ENCODE measurements around the gene RIMOC1. TPM values are rescaled to one million over a fixed set of nuclear protein-coding genes. Genes with fewer than 3 reads are reported as not detected.

The RIMOC1 gene
- 27.1 to 30.5 TPM (median 28.8 TPM) in 3 replicates for total RNA-seq (2021)
- Bru-seq, nascent RNA = percentile 95 among the genes with signal in this experiment
- long read RNA-seq, experiment 1, full-length matches to known transcripts = 146 of 197 reads
- long read RNA-seq, experiment 1, partial matches to known transcripts = 38 of 197 reads
- long read RNA-seq, experiment 1, other reads (novel, unspliced or antisense) = 13 of 197 reads
- long read RNA-seq, experiment 2, full-length matches to known transcripts = 2 of 21 reads
- long read RNA-seq, experiment 2, partial matches to known transcripts = 1 of 21 reads
- long read RNA-seq, experiment 2, other reads (novel, unspliced or antisense) = 18 of 21 reads
- long read RNA-seq, experiment 3, full-length matches to known transcripts = 2 of 5 reads
- long read RNA-seq, experiment 3, partial matches to known transcripts = 0 of 5 reads
- long read RNA-seq, experiment 3, other reads (novel, unspliced or antisense) = 3 of 5 reads

GRCh38 chr5:41903892-41904799 is at the start of gene RIMOC1:
Gene RIMOC1 (plus strand): TSS chr5:41904344. CDS start chr5:41904368, 24 bp downstream.
- Mint-ChIP-seq H3K4me3 (peak within 1 kb of the TSS; percentile 99), H3K27ac (peak within 1 kb of the TSS; percentile 99), H3K27me3 (ENCODE audit: low read depth) (peaks cover 7% of the 10 kb centered on the region), H3K4me1 (peaks cover 17% of the 10 kb centered on the region), H3K9me3 (peaks cover 3% of the 10 kb centered on the region; the same call in 1 of the 2 replicates), H3K36me3 (peaks cover 14% of the 10 kb centered on the region)
- peak; percentile 99 for ATAC-seq
- peak; percentile 98 for DNase-seq (ENCODE audit: low spot score)
- ChIA-PET CTCF (interaction anchor here (0.6 to 1.9 kb wide), 4 partner anchors 48 to 1393 kb away, joined by 3 to 13 read pairs (median 8); no protein-coding TSS in a partner anchor), POLR2A (interaction anchor here (0.6 to 2.3 kb wide), 5 partner anchors 13 to 35 kb away, joined by 3 to 7 read pairs (median 3); partner anchors contain the start of genes FBXO4 and OXCT1)
- TF ChIP-seq IRF1 (CRISPR knock-in tag; IDR thresholded peaks at IDR 0.05) (peak; percentile 33; the same call in 1 of the 2 replicates), CDX4 (CRISPR knock-in tag; IDR thresholded peaks at IDR 0.05; ENCODE audit: borderline replicate concordance) (no peak), ERG (CRISPR knock-in tag; IDR thresholded peaks at IDR 0.05) (0 out of 2 replicates have a peak, but pooled peaks have one; percentile 22), PRDM15 (CRISPR knock-in tag; IDR thresholded peaks at IDR 0.05) (no peak), TEAD4 (CRISPR knock-in tag; IDR thresholded peaks at IDR 0.05) (0 out of 2 replicates have a peak, but pooled peaks have one; percentile 34), ZNF416 (CRISPR knock-in tag; IDR thresholded peaks at IDR 0.05) (peak; percentile 74; the same call in 1 of the 2 replicates), SMAD3 (CRISPR knock-in tag; IDR thresholded peaks at IDR 0.05; ENCODE audit: borderline replicate concordance) (peak; percentile 88; the same call in 1 of the 2 replicates), NFATC4 (CRISPR knock-in tag; IDR thresholded peaks at IDR 0.05) (0 out of 2 replicates have a peak, but pooled peaks have one; percentile 42), RORB (CRISPR knock-in tag; IDR thresholded peaks at IDR 0.05) (no peak), SP1 (CRISPR knock-in tag; conservative IDR thresholded peaks at IDR 0.05) (peak; percentile 94), JUN (CRISPR knock-in tag; IDR thresholded peaks at IDR 0.05) (peak; percentile 66; the same call in 1 of the 2 replicates), NR2C2 (CRISPR knock-in tag; IDR thresholded peaks at IDR 0.05) (peak; percentile 57; the same call in 1 of the 2 replicates), ARID4B (CRISPR knock-in tag; IDR thresholded peaks at IDR 0.05; ENCODE audit: borderline replicate concordance) (peak; percentile 94), E2F5 (CRISPR knock-in tag; IDR thresholded peaks at IDR 0.05) (no peak), USF2 (CRISPR knock-in tag; IDR thresholded peaks at IDR 0.05) (peak; percentile 99), ETV6 (CRISPR knock-in tag; IDR thresholded peaks at IDR 0.05) (peak; percentile 56; the same call in 1 of the 2 replicates), TEAD1 (CRISPR knock-in tag; IDR thresholded peaks at IDR 0.05) (0 out of 2 replicates have a peak, but pooled peaks have one; percentile 36), GABPB1 (CRISPR knock-in tag; IDR thresholded peaks at IDR 0.05) (peak; percentile 59; the same call in 1 of the 2 replicates), USF1 (CRISPR knock-in tag; IDR thresholded peaks at IDR 0.05) (peak; percentile 100)
